ENCODE results near the gene RBSN.

RBSN gene

GRCh38 chr3:15042936-15043335 lies 56.0 kb downstream of the RBSN start:
- POLR2A ChIA-PET = no interaction called here
- DNase-seq (ENCODE audit: extremely low spot score) = no peak

DNA sequence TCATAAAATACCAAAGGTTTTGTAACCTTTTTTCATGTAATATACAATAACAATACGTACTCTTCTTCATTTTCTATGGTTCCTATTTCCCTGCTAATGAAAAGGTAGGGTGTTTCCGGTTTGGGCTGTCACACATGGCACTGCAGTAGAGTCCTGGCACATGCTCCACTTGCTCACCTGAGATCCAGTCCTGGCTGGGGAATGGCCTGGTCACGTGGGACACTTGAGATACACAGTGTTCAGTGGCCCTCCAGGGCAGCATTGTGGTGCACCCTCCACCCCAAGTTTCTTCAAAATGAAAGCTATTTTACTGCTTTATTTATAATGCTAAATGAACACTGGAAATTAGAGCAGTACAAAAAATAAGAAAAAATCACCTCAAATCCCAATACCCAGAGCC lies 57.0 kb downstream of the RBSN start:
- no peak for TF ChIP-seq SUZ12 (IDR thresholded peaks at IDR 0.05)
- no peak for TF ChIP-seq ARNT (IDR thresholded peaks at IDR 0.05)
- TF ChIP-seq L3MBTL2 (conservative IDR thresholded peaks at IDR 0.05) = no peak
- POLR2A ChIA-PET = no interaction called here
- CTCF ChIA-PET = no interaction called here
- DNase-seq (ENCODE audit: extremely low spot score) = no peak

More at GRCh38 chr3:15042936-15043335, 56.0 kb downstream of the RBSN start:
- CTCF ChIA-PET = no interaction called here
- TF ChIP-seq SUZ12 (IDR thresholded peaks at IDR 0.05) = no peak
- TF ChIP-seq, protein P1, sequence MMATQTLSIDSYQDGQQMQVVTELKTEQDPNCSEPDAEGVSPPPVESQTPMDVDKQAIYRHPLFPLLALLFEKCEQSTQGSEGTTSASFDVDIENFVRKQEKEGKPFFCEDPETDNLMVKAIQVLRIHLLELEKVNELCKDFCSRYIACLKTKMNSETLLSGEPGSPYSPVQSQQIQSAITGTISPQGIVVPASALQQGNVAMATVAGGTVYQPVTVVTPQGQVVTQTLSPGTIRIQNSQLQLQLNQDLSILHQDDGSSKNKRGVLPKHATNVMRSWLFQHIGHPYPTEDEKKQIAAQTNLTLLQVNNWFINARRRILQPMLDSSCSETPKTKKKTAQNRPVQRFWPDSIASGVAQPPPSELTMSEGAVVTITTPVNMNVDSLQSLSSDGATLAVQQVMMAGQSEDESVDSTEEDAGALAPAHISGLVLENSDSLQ (IDR thresholded peaks at IDR 0.05) = no peak
- no peak for TF ChIP-seq CTBP1 (IDR thresholded peaks at IDR 0.05; ENCODE audit: borderline replicate concordance)
- TF ChIP-seq LEF1 (IDR thresholded peaks at IDR 0.05; ENCODE audit: borderline replicate concordance) = no peak
- TF ChIP-seq FOXM1 (IDR thresholded peaks at IDR 0.05; ENCODE audit: borderline replicate concordance) = no peak
- no peak for TF ChIP-seq ELF4 (IDR thresholded peaks at IDR 0.05)

- no peak for DNase-seq (ENCODE audit: extremely low spot score)
- CTCF ChIA-PET = no interaction called here
- no peak for TF ChIP-seq SUZ12 (IDR thresholded peaks at IDR 0.05)
- POLR2A ChIA-PET = no interaction called here
Observed at GRCh38 chr3:15040844-15041243, 58.1 kb downstream of the RBSN start.

GRCh38 chr3:15038306-15038705 lies 60.6 kb downstream of the RBSN start:
- DNase-seq (ENCODE audit: extremely low spot score) = no peak
- ChIA-PET POLR2A (no interaction called here), CTCF (no interaction called here)
- TF ChIP-seq ELF4 (IDR thresholded peaks at IDR 0.05) (no peak), FOXK2 (IDR thresholded peaks at IDR 0.05) (no peak), SP1 (IDR thresholded peaks at IDR 0.05) (no peak), ZNF384 (IDR thresholded peaks at IDR 0.05) (no peak), LEF1 (IDR thresholded peaks at IDR 0.05; ENCODE audit: borderline replicate concordance) (no peak), BHLHE40 (IDR thresholded peaks at IDR 0.05; ENCODE audit: borderline replicate concordance) (no peak), HDGF (IDR thresholded peaks at IDR 0.05; ENCODE audit: borderline replicate concordance) (no peak), SUZ12 (IDR thresholded peaks at IDR 0.05) (no peak), FOXA1 (IDR thresholded peaks at IDR 0.05) (no peak), TARDBP (IDR thresholded peaks at IDR 0.05) (no peak), L3MBTL2 (conservative IDR thresholded peaks at IDR 0.05) (no peak), FOXM1 (IDR thresholded peaks at IDR 0.05; ENCODE audit: borderline replicate concordance) (no peak), CTBP1 (IDR thresholded peaks at IDR 0.05; ENCODE audit: borderline replicate concordance) (no peak), NFRKB (IDR thresholded peaks at IDR 0.05) (no peak), ARNT (IDR thresholded peaks at IDR 0.05) (no peak)
- TF ChIP-seq, protein P1 (IDR thresholded peaks at IDR 0.05) = no peak

DNA sequence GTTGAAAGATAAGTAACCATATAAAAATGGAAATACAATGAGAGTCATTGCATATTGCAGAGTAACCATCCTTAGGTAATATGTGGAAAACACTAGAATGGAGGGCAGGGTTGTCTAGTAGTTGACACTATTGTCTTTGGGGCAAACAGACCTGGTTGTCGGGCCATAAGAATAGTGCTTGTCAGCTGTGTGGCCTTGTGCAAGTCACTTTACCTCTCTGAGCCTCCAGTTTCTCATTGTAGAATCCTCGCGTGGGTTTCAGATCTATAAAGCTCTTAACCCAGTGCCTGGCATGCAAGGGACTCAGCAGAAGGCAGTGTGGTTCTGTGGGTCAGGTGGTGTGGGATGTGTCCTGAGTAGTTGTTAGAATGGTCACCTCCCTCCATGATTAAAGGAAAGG lies 65.8 kb downstream of the RBSN start:
- TF ChIP-seq, protein P1 (IDR thresholded peaks at IDR 0.05) = no peak
- TF ChIP-seq HDGF (IDR thresholded peaks at IDR 0.05; ENCODE audit: borderline replicate concordance) = no peak
- TF ChIP-seq L3MBTL2 (conservative IDR thresholded peaks at IDR 0.05) = no peak
- no peak for TF ChIP-seq BHLHE40 (IDR thresholded peaks at IDR 0.05; ENCODE audit: borderline replicate concordance)
- TF ChIP-seq NFRKB (IDR thresholded peaks at IDR 0.05) = no peak
- TF ChIP-seq ZNF384 (IDR thresholded peaks at IDR 0.05) = no peak
- TF ChIP-seq CTBP1 (IDR thresholded peaks at IDR 0.05; ENCODE audit: borderline replicate concordance) = no peak
- no peak for TF ChIP-seq LEF1 (IDR thresholded peaks at IDR 0.05; ENCODE audit: borderline replicate concordance)
- TF ChIP-seq FOXK2 (IDR thresholded peaks at IDR 0.05) = no peak
- no peak for TF ChIP-seq TARDBP (IDR thresholded peaks at IDR 0.05)
- no peak for TF ChIP-seq FOXM1 (IDR thresholded peaks at IDR 0.05; ENCODE audit: borderline replicate concordance)
- TF ChIP-seq SP1 (IDR thresholded peaks at IDR 0.05) = no peak
- no peak for TF ChIP-seq FOXA1 (IDR thresholded peaks at IDR 0.05)
- TF ChIP-seq ARNT (IDR thresholded peaks at IDR 0.05) = no peak
- no peak for TF ChIP-seq ELF4 (IDR thresholded peaks at IDR 0.05)
- no peak for TF ChIP-seq SUZ12 (IDR thresholded peaks at IDR 0.05)
- DNase-seq (ENCODE audit: extremely low spot score) = no peak
- ChIA-PET POLR2A (no interaction called here), CTCF (no interaction called here)

GRCh38 chr3:15032650-15033049 lies 66.3 kb downstream of the RBSN start:
- ChIA-PET POLR2A (no interaction called here), CTCF (no interaction called here)
- no peak for TF ChIP-seq NFRKB (IDR thresholded peaks at IDR 0.05)
- no peak for TF ChIP-seq SP1 (IDR thresholded peaks at IDR 0.05)
- TF ChIP-seq BHLHE40 (IDR thresholded peaks at IDR 0.05; ENCODE audit: borderline replicate concordance) = no peak
- TF ChIP-seq FOXM1 (IDR thresholded peaks at IDR 0.05; ENCODE audit: borderline replicate concordance) = no peak
- TF ChIP-seq, protein P1 (IDR thresholded peaks at IDR 0.05) = no peak
- TF ChIP-seq TARDBP (IDR thresholded peaks at IDR 0.05) = no peak
- no peak for TF ChIP-seq LEF1 (IDR thresholded peaks at IDR 0.05; ENCODE audit: borderline replicate concordance)
- no peak for TF ChIP-seq ZNF384 (IDR thresholded peaks at IDR 0.05)
- no peak for TF ChIP-seq FOXA1 (IDR thresholded peaks at IDR 0.05)
- no peak for TF ChIP-seq L3MBTL2 (conservative IDR thresholded peaks at IDR 0.05)
- TF ChIP-seq HDGF (IDR thresholded peaks at IDR 0.05; ENCODE audit: borderline replicate concordance) = no peak
- TF ChIP-seq SUZ12 (IDR thresholded peaks at IDR 0.05) = no peak
- TF ChIP-seq CTBP1 (IDR thresholded peaks at IDR 0.05; ENCODE audit: borderline replicate concordance) = no peak
- TF ChIP-seq ELF4 (IDR thresholded peaks at IDR 0.05) = no peak
- no peak for TF ChIP-seq ARNT (IDR thresholded peaks at IDR 0.05)
- no peak for TF ChIP-seq FOXK2 (IDR thresholded peaks at IDR 0.05)
- DNase-seq (ENCODE audit: extremely low spot score) = no peak
